ENCODE data around the gene MPDZ.

DNA sequence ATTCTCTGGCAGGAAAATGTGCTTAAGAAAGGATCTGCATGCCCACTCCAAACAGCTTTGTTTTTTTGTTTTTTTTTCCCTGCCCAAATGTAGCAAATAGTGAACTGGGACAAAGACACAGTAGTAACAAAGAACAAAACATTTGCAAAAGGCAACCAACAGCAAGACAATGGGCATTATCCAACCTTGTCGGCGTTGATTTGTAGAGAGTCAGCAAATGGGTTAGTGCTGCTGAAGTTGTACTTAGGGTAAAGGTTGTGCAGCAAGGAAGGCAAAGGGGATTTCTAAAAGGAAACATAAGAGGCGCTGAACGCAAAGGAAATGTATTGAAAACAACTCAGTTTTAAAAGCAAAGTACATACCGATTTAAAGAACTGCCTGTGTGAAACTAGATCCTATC, 136.2 kb downstream of the MPDZ start:
- TF ChIP-seq POLR2A (IDR thresholded peaks at IDR 0.05) (no peak), POLR2AphosphoS5 (IDR thresholded peaks at IDR 0.05) (no peak)
- TF ChIP-seq, protein P1, sequence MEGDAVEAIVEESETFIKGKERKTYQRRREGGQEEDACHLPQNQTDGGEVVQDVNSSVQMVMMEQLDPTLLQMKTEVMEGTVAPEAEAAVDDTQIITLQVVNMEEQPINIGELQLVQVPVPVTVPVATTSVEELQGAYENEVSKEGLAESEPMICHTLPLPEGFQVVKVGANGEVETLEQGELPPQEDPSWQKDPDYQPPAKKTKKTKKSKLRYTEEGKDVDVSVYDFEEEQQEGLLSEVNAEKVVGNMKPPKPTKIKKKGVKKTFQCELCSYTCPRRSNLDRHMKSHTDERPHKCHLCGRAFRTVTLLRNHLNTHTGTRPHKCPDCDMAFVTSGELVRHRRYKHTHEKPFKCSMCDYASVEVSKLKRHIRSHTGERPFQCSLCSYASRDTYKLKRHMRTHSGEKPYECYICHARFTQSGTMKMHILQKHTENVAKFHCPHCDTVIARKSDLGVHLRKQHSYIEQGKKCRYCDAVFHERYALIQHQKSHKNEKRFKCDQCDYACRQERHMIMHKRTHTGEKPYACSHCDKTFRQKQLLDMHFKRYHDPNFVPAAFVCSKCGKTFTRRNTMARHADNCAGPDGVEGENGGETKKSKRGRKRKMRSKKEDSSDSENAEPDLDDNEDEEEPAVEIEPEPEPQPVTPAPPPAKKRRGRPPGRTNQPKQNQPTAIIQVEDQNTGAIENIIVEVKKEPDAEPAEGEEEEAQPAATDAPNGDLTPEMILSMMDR (IDR thresholded peaks at IDR 0.05 in 8 of 11, conservative IDR thresholded peaks at IDR 0.05 in 3 of 11), result no peak
